ENCODE measurements around the gene ABHD10. TPM values are rescaled to one million over a fixed set of nuclear protein-coding genes. Genes with fewer than 3 reads are reported as not detected.
"Not testable (repeated sequence)": the region's sequence is repeated elsewhere in the genome, so short reads cannot be mapped to it uniquely, and the experiment has no call there.

The ABHD10 gene
- total RNA-seq, 2 experiments from 2014 or later = 36.3 to 43.7 TPM

GRCh38 chr3:112013784-112014143 is 34.9 kb downstream of the ABHD10 start:
- H3K27me3 Mint-ChIP-seq (ENCODE audit: low read depth) = no peaks in the 10 kb centered on the region
- H3K4me1 Mint-ChIP-seq (ENCODE audit: low read depth) = peaks cover 13% of the 10 kb centered on the region
- H3K4me3 Mint-ChIP-seq = no peak overlapping the region
- no peaks in the 10 kb centered on the region for H3K36me3 Mint-ChIP-seq (ENCODE audit: low read depth)
- CTCF ChIA-PET = interaction anchor here (0.6 to 9.8 kb wide), 50 partner anchors 9 to 404 kb away, joined by 3 to 351 read pairs (median 5); partner anchors contain the start of genes ABHD10, PHLDB2, TAGLN3 and TMPRSS7
- no peak for ATAC-seq
- POLR2A ChIA-PET = interaction anchor here (1.8 kb wide), 1 partner anchor 35 kb away, joined by 9 read pairs; the partner anchor contains the start of gene ABHD10
- DNase-seq = no peak
- no peak overlapping the region for H3K27ac Mint-ChIP-seq
- no peaks in the 10 kb centered on the region for H3K9me3 Mint-ChIP-seq (ENCODE audit: insufficient read depth)

DNA sequence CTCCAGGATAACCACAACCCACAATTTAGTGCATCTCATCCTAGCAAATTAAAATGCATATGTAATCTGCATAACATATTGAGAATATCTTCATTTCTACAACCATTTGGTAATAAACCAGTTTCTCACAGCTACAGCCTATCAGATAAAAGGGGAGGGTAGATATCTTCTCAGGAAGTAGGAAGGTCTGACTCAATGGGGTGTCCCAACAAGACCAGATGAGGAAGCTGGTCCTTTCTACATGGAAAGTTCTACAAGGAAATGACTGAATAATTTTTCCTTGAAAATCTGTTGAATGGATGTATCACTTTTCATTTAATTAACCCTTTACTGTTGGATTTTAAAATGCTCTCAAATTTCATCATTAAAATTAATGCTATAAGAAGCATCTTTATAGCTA is 38.3 kb downstream of the ABHD10 start:
- no peak overlapping the region for H3K27ac Mint-ChIP-seq
- POLR2A ChIA-PET = no interaction called here
- no peaks in the 10 kb centered on the region for H3K36me3 Mint-ChIP-seq (ENCODE audit: low read depth)
- DNase-seq (no peak), ATAC-seq (no peak)
- H3K9me3 Mint-ChIP-seq (ENCODE audit: insufficient read depth) = no peaks in the 10 kb centered on the region
- no peak overlapping the region for H3K4me3 Mint-ChIP-seq
- CTCF ChIA-PET = interaction anchor here (0.9 to 9.8 kb wide), 6 partner anchors 10 to 301 kb away, joined by 3 to 351 read pairs (median 16); partner anchors contain the start of genes ABHD10 and TAGLN3
- no peaks in the 10 kb centered on the region for H3K27me3 Mint-ChIP-seq (ENCODE audit: low read depth)
- H3K4me1 Mint-ChIP-seq (ENCODE audit: low read depth) = peaks cover 13% of the 10 kb centered on the region

DNA sequence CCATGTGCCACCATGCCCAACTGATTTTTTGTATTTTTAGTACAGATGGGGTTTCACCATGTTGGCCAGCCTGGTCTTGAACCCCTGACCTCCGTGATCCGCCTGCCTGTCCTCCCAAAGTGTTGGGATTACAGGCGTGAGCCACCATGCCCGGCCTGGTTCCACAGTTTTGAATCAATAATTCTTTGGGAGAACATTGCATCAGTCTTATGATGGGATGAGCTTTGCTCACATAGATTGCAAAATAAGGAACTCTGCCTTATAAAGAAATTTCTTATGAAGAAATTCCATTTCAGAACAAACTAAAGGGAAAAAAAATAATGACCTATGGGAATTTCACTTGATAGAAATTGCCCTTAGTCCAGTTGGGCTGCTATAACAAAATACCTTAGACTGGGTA is 39.9 kb downstream of the ABHD10 start:
- H3K4me3 Mint-ChIP-seq = no peak overlapping the region
- ChIA-PET POLR2A (no interaction called here), CTCF (interaction anchor here (1.7 to 9.8 kb wide), 3 partner anchors 24 to 302 kb away, joined by 8 to 351 read pairs (median 24); partner anchors contain the start of gene TAGLN3)
- no peak overlapping the region for H3K27ac Mint-ChIP-seq
- H3K36me3 Mint-ChIP-seq (ENCODE audit: low read depth) = no peaks in the 10 kb centered on the region
- H3K27me3 Mint-ChIP-seq (ENCODE audit: low read depth) = no peaks in the 10 kb centered on the region
- ATAC-seq (no peak), DNase-seq (no peak)
- peaks cover 4% of the 10 kb centered on the region for H3K4me1 Mint-ChIP-seq (ENCODE audit: low read depth)
- H3K9me3 Mint-ChIP-seq (ENCODE audit: insufficient read depth) = no peaks in the 10 kb centered on the region

- H3K27me3 Mint-ChIP-seq (ENCODE audit: low read depth) = no peaks in the 10 kb centered on the region
- POLR2A ChIA-PET = no interaction called here
Observed at GRCh38 chr3:112019716-112020115, 40.9 kb downstream of the ABHD10 start.

GRCh38 chr3:112020674-112021085 is 41.9 kb downstream of the ABHD10 start:
- Mint-ChIP-seq H3K9me3 (ENCODE audit: insufficient read depth) (no peaks in the 10 kb centered on the region), H3K4me1 (ENCODE audit: low read depth) (no peaks in the 10 kb centered on the region), H3K27me3 (ENCODE audit: low read depth) (no peaks in the 10 kb centered on the region), H3K36me3 (ENCODE audit: low read depth) (no peaks in the 10 kb centered on the region), H3K4me3 (no peak overlapping the region), H3K27ac (no peak overlapping the region)
- POLR2A ChIA-PET = no interaction called here
- CTCF ChIA-PET = no interaction called here
- DNase-seq (peak; percentile 4), ATAC-seq (no peak)

More at GRCh38 chr3:112019716-112020115, 40.9 kb downstream of the ABHD10 start:
- Mint-ChIP-seq H3K4me3 (no peak overlapping the region), H3K27ac (no peak overlapping the region), H3K9me3 (ENCODE audit: insufficient read depth) (no peaks in the 10 kb centered on the region), H3K36me3 (ENCODE audit: low read depth) (no peaks in the 10 kb centered on the region), H3K4me1 (ENCODE audit: low read depth) (no peaks in the 10 kb centered on the region)
- no peak for ATAC-seq
- no peak for DNase-seq
- CTCF ChIA-PET = no interaction called here

GRCh38 chr3:112027142-112027541 is 48.3 kb downstream of the ABHD10 start:
- H3K27me3 Mint-ChIP-seq (ENCODE audit: low read depth) = no peaks in the 10 kb centered on the region
- no peak overlapping the region for H3K4me3 Mint-ChIP-seq
- no peaks in the 10 kb centered on the region for H3K9me3 Mint-ChIP-seq (ENCODE audit: insufficient read depth)
- DNase-seq (no peak), ATAC-seq (no peak)
- POLR2A ChIA-PET = no interaction called here
- H3K36me3 Mint-ChIP-seq (ENCODE audit: low read depth) = no peaks in the 10 kb centered on the region
- no peaks in the 10 kb centered on the region for H3K4me1 Mint-ChIP-seq (ENCODE audit: low read depth)
- H3K27ac Mint-ChIP-seq = no peak overlapping the region
- CTCF ChIA-PET = interaction anchor here (1.0 to 1.7 kb wide), 3 partner anchors 13 to 310 kb away, joined by 3 to 5 read pairs (median 4); no protein-coding TSS in a partner anchor

DNA sequence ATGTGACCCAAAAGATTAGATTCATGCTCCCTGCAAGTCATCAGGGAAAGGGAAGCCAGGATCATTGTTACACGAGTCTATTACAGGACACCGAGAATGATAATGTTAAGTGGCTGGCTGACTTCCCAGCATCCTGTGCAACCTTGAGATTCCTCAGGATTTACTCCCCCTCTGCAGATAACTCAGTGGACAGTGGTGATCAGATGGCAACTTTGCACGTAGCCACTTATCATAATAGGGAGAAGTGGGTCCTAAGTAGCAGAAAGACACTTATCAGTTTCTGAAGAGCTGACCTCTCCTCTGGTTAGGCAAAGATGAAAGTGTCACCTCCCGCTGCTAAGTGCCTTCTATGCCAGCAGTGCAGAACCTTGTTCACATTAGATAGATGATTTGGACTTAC is 49.0 kb downstream of the ABHD10 start:
- ChIA-PET CTCF (no interaction called here), POLR2A (no interaction called here)
- no peaks in the 10 kb centered on the region for H3K4me1 Mint-ChIP-seq (ENCODE audit: low read depth)
- no peaks in the 10 kb centered on the region for H3K27me3 Mint-ChIP-seq (ENCODE audit: low read depth)
- H3K9me3 Mint-ChIP-seq (ENCODE audit: insufficient read depth) = no peaks in the 10 kb centered on the region
- DNase-seq = no peak
- ATAC-seq = no peak
- no peak overlapping the region for H3K27ac Mint-ChIP-seq
- no peaks in the 10 kb centered on the region for H3K36me3 Mint-ChIP-seq (ENCODE audit: low read depth)
- no peak overlapping the region for H3K4me3 Mint-ChIP-seq

GRCh38 chr3:112030901-112031300 is 52.1 kb downstream of the ABHD10 start:
- CTCF ChIA-PET = interaction anchor here (1.1 to 2.6 kb wide), 3 partner anchors 13 to 42 kb away, joined by 3 to 11 read pairs (median 11); no protein-coding TSS in a partner anchor
- ATAC-seq (no peak), DNase-seq (no peak)
- Mint-ChIP-seq H3K27me3 (ENCODE audit: low read depth) (no peaks in the 10 kb centered on the region), H3K36me3 (ENCODE audit: low read depth) (no peaks in the 10 kb centered on the region), H3K4me3 (no peak overlapping the region), H3K27ac (no peak overlapping the region), H3K9me3 (ENCODE audit: insufficient read depth) (no peaks in the 10 kb centered on the region), H3K4me1 (ENCODE audit: low read depth) (no peaks in the 10 kb centered on the region)
- POLR2A ChIA-PET = no interaction called here

- Mint-ChIP-seq H3K36me3 (ENCODE audit: low read depth) (no peaks in the 10 kb centered on the region), H3K9me3 (ENCODE audit: insufficient read depth) (no peaks in the 10 kb centered on the region), H3K27ac (no peak overlapping the region), H3K4me3 (no peak overlapping the region), H3K4me1 (ENCODE audit: low read depth) (no peaks in the 10 kb centered on the region), H3K27me3 (ENCODE audit: low read depth) (no peaks in the 10 kb centered on the region)
- CTCF ChIA-PET = interaction anchor here (2.4 to 2.6 kb wide), 2 partner anchors 11 to 19 kb away, joined by 11 read pairs; no protein-coding TSS in a partner anchor
- ATAC-seq = no peak
- POLR2A ChIA-PET = no interaction called here
- DNase-seq = no peak
Observed at GRCh38 chr3:112032098-112032731, 53.4 kb downstream of the ABHD10 start.

GRCh38 chr3:112034436-112034835 is 55.6 kb downstream of the ABHD10 start, which contains the start of gene TMPRSS7:
TSS of gene TMPRSS7 (plus strand) at chr3:112034736. CDS start at chr3:112034846, 110 bp downstream.
- Mint-ChIP-seq H3K27me3 (ENCODE audit: low read depth) (no peaks in the 10 kb centered on the region), H3K4me3 (no peak within 1 kb of the TSS), H3K36me3 (ENCODE audit: low read depth) (no peaks in the 10 kb centered on the region), H3K4me1 (ENCODE audit: low read depth) (no peaks in the 10 kb centered on the region), H3K9me3 (ENCODE audit: insufficient read depth) (no peaks in the 10 kb centered on the region), H3K27ac (no peak within 1 kb of the TSS)
- POLR2A ChIA-PET = no interaction called here
- CTCF ChIA-PET = interaction anchor here (1.3 to 2.7 kb wide), 2 partner anchors 9 to 21 kb away, joined by 5 to 14 read pairs; no protein-coding TSS in a partner anchor
- ATAC-seq (no peak), DNase-seq (no peak)

DNA sequence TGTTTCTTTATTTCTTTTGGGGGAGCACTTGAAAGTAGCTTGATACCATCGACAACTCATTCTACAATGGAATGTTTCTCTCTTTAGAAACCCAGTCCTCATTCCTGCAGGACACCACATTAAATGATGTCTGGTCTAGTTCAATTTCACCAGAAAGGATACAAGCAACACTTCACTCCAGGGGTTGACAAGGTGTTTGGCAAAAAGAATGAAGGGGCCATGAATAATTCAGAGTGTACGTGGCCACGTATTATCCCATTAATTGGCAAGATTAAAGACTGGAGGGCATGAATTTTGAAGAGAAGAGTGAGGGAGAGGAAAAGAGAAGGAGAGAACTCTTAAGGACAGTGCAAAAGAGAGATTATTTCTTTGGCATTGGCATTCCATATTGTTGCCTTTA is 56.4 kb downstream of the ABHD10 start:
- Mint-ChIP-seq H3K27me3 (ENCODE audit: low read depth) (peaks cover 1% of the 10 kb centered on the region), H3K27ac (no peak overlapping the region), H3K9me3 (ENCODE audit: insufficient read depth) (no peaks in the 10 kb centered on the region), H3K4me3 (no peak overlapping the region), H3K4me1 (ENCODE audit: low read depth) (no peaks in the 10 kb centered on the region), H3K36me3 (ENCODE audit: low read depth) (no peaks in the 10 kb centered on the region)
- no peak for ATAC-seq
- DNase-seq = no peak
- CTCF ChIA-PET = interaction anchor here (1.4 to 2.7 kb wide), 2 partner anchors 8 to 21 kb away, joined by 4 to 14 read pairs; no protein-coding TSS in a partner anchor
- POLR2A ChIA-PET = no interaction called here

DNA sequence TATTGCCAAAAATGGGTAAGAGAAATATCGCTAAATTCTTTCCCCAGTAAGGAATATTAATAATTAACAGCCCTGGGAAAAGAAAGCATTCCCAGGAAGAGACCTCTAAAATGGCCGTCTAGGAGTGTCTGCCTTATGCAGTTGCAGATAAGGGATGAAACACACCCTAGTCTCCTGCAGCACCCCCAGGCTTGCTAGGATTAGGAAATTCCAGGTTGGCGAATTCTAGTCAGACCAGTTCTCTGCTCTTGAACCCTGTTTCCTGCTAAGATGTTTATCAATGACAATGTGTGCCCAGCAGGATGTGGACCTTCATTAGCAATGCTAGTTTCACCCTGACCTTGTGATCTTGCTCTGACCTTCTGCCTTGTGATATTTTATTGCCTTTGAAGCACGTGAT is 58.4 kb downstream of the ABHD10 start:
- CTCF ChIA-PET; H3K4me3 Mint-ChIP-seq; H3K27ac Mint-ChIP-seq; POLR2A ChIA-PET; H3K4me1 Mint-ChIP-seq (ENCODE audit: low read depth); H3K9me3 Mint-ChIP-seq (ENCODE audit: insufficient read depth); DNase-seq; H3K27me3 Mint-ChIP-seq (ENCODE audit: low read depth); ATAC-seq; H3K36me3 Mint-ChIP-seq (ENCODE audit: low read depth): not testable (repeated sequence)

All from activated CD8-positive, alpha-beta T cell treated with anti-CD3 and anti-CD28 coated beads, Interleukin-2, amount 10 ng/mL, durations not matched to agents 7 days and 5 days (primary cell).